ENCODE results near the gene NUDT3.

NUDT3 gene

DNA sequence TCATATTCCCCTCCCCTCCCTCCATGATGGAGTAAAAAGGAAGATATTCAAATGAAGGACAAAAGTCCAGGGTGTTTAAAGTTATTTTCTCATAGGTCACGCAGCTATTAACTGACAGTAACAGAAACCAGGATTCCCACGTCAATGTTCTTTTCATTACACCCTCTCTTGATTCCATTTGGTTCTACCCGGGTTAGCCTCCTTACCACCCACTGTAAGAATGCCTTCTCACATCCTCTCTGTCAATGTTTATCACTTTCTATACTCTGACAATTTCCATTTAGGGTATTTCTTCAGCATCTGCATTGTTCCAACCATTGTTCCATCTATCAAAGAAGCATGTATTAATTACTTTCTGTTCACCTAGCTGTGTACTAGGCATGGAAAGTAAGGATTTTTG, 52.1 kb downstream of the NUDT3 start:
- TF ChIP-seq, protein P1, sequence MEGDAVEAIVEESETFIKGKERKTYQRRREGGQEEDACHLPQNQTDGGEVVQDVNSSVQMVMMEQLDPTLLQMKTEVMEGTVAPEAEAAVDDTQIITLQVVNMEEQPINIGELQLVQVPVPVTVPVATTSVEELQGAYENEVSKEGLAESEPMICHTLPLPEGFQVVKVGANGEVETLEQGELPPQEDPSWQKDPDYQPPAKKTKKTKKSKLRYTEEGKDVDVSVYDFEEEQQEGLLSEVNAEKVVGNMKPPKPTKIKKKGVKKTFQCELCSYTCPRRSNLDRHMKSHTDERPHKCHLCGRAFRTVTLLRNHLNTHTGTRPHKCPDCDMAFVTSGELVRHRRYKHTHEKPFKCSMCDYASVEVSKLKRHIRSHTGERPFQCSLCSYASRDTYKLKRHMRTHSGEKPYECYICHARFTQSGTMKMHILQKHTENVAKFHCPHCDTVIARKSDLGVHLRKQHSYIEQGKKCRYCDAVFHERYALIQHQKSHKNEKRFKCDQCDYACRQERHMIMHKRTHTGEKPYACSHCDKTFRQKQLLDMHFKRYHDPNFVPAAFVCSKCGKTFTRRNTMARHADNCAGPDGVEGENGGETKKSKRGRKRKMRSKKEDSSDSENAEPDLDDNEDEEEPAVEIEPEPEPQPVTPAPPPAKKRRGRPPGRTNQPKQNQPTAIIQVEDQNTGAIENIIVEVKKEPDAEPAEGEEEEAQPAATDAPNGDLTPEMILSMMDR (IDR thresholded peaks at IDR 0.05; ENCODE audit: low read length): no peak
- TF ChIP-seq EZH2 (IDR thresholded peaks at IDR 0.05; ENCODE audit: borderline replicate concordance, low read length): no peak
- Histone ChIP-seq H3K79me2 (ENCODE audit: insufficient read depth, low read length) (peaks cover 19% of the 10 kb centered on the region), H3K9ac (ENCODE audit: low read length) (no peak overlapping the region), H3K27ac (ENCODE audit: low read depth, low read length, poor library complexity, severe bottlenecking) (peak overlapping the region; percentile 2), H4K20me1 (ENCODE audit: insufficient read depth, low read length) (no peaks in the 10 kb centered on the region), H2AFZ (ENCODE audit: low read length) (no peak overlapping the region), H3K36me3 (ENCODE audit: insufficient read depth, low read length) (peaks cover 36% of the 10 kb centered on the region), H3K9me2 (ENCODE audit: low read depth, low read length) (no peaks in the 10 kb centered on the region), H3K4me1 (ENCODE audit: insufficient read depth, low read length, severe bottlenecking) (peaks cover 5% of the 10 kb centered on the region), H3K4me2 (ENCODE audit: low read length) (no peak overlapping the region), H3K27me3 (ENCODE audit: insufficient read depth, low read length) (no peaks in the 10 kb centered on the region), H3F3A (ENCODE audit: insufficient read depth, low read length) (no peaks in the 10 kb centered on the region), H3K9me3 (ENCODE audit: low read length) (no peaks in the 10 kb centered on the region), H3K4me3 (ENCODE audit: low read depth, low read length, poor library complexity, severe bottlenecking) (no peak overlapping the region)

DNA sequence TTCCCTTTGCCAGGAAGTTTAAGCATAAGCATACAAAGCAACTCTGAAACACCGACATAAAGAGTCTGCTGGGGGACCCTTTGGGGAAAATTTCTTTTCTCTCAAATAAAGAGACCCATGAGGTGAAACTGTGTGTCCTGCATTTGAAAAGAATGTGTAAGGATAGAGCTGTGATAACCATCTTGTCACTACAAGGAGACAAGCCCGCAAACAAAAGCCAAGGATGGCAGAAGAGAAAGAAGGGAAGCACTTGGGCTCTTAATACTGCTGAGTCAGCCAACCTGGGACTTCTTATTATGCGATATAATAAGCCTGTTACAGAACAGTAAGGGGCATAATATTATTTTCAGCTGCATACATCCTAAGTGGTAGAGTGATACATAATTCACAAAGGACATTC, 52.5 kb downstream of the NUDT3 start:
- Histone ChIP-seq H3K27ac (ENCODE audit: low read depth, low read length, poor library complexity, severe bottlenecking) (peak overlapping the region; percentile 2), H3K4me2 (ENCODE audit: low read length) (no peak overlapping the region), H3K79me2 (ENCODE audit: insufficient read depth, low read length) (peaks cover 19% of the 10 kb centered on the region), H3K9me2 (ENCODE audit: low read depth, low read length) (no peaks in the 10 kb centered on the region), H4K20me1 (ENCODE audit: insufficient read depth, low read length) (no peaks in the 10 kb centered on the region), H3K9me3 (ENCODE audit: low read length) (no peaks in the 10 kb centered on the region), H3K4me3 (ENCODE audit: low read depth, low read length, poor library complexity, severe bottlenecking) (no peak overlapping the region), H3K36me3 (ENCODE audit: insufficient read depth, low read length) (peaks cover 36% of the 10 kb centered on the region), H3K27me3 (ENCODE audit: insufficient read depth, low read length) (no peaks in the 10 kb centered on the region), H2AFZ (ENCODE audit: low read length) (no peak overlapping the region), H3K9ac (ENCODE audit: low read length) (no peak overlapping the region), H3F3A (ENCODE audit: insufficient read depth, low read length) (no peaks in the 10 kb centered on the region), H3K4me1 (ENCODE audit: insufficient read depth, low read length, severe bottlenecking) (peaks cover 7% of the 10 kb centered on the region)
- TF ChIP-seq, protein P1 (IDR thresholded peaks at IDR 0.05; ENCODE audit: low read length): no peak
- no peak for TF ChIP-seq EZH2 (IDR thresholded peaks at IDR 0.05; ENCODE audit: borderline replicate concordance, low read length)

DNA sequence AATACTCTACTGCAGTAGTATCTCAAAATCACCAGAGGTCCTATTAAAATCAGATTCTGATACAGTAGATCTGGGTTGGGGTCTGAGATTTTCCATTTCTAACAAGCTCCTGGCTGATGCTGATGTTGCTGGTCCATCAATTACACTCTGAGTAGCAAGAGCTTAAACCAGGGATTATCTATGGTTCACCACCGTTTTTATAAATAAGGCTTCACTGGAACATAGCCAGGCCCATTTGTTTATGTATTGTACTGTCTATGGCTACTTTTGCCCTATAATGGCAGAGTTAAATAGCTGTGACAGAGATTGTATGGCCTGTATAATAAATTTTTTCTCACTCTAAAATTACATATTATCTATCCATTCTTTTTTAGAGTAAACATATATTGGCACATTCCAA, 53.0 kb downstream of the NUDT3 start:
- Histone ChIP-seq H3K27me3 (ENCODE audit: insufficient read depth, low read length) (no peaks in the 10 kb centered on the region), H3K36me3 (ENCODE audit: insufficient read depth, low read length) (peaks cover 36% of the 10 kb centered on the region), H3K9me3 (ENCODE audit: low read length) (no peaks in the 10 kb centered on the region), H3K9me2 (ENCODE audit: low read depth, low read length) (no peaks in the 10 kb centered on the region), H3K9ac (ENCODE audit: low read length) (no peak overlapping the region), H3F3A (ENCODE audit: insufficient read depth, low read length) (no peaks in the 10 kb centered on the region), H3K4me1 (ENCODE audit: insufficient read depth, low read length, severe bottlenecking) (peaks cover 12% of the 10 kb centered on the region), H3K27ac (ENCODE audit: low read depth, low read length, poor library complexity, severe bottlenecking) (no peak overlapping the region), H3K4me3 (ENCODE audit: low read depth, low read length, poor library complexity, severe bottlenecking) (no peak overlapping the region), H3K79me2 (ENCODE audit: insufficient read depth, low read length) (peaks cover 17% of the 10 kb centered on the region), H3K4me2 (ENCODE audit: low read length) (no peak overlapping the region), H4K20me1 (ENCODE audit: insufficient read depth, low read length) (no peaks in the 10 kb centered on the region), H2AFZ (ENCODE audit: low read length) (no peak overlapping the region)
- TF ChIP-seq, protein P1 (IDR thresholded peaks at IDR 0.05; ENCODE audit: low read length): no peak
- no peak for TF ChIP-seq EZH2 (IDR thresholded peaks at IDR 0.05; ENCODE audit: borderline replicate concordance, low read length)

Measured in OCI-LY1 (cell line).